ENCODE measurements around the gene GPR161.

- TF ChIP-seq, protein P1, sequence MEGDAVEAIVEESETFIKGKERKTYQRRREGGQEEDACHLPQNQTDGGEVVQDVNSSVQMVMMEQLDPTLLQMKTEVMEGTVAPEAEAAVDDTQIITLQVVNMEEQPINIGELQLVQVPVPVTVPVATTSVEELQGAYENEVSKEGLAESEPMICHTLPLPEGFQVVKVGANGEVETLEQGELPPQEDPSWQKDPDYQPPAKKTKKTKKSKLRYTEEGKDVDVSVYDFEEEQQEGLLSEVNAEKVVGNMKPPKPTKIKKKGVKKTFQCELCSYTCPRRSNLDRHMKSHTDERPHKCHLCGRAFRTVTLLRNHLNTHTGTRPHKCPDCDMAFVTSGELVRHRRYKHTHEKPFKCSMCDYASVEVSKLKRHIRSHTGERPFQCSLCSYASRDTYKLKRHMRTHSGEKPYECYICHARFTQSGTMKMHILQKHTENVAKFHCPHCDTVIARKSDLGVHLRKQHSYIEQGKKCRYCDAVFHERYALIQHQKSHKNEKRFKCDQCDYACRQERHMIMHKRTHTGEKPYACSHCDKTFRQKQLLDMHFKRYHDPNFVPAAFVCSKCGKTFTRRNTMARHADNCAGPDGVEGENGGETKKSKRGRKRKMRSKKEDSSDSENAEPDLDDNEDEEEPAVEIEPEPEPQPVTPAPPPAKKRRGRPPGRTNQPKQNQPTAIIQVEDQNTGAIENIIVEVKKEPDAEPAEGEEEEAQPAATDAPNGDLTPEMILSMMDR (CRISPR knock-in tag; IDR thresholded peaks at IDR 0.05), result no peak
- TF ChIP-seq NFE2L1 (CRISPR knock-in tag; IDR thresholded peaks at IDR 0.05; ENCODE audit: borderline replicate concordance) (no peak), TCF7L2 (IDR thresholded peaks at IDR 0.05; ENCODE audit: low read depth, low read length) (no peak), ZNF205 (CRISPR knock-in tag; IDR thresholded peaks at IDR 0.05) (no peak), ZMAT5 (CRISPR knock-in tag; IDR thresholded peaks at IDR 0.05; ENCODE audit: borderline replicate concordance, low read depth) (no peak), ARID4A (CRISPR knock-in tag; IDR thresholded peaks at IDR 0.05; ENCODE audit: borderline replicate concordance) (no peak), POLR2AphosphoS2 (IDR thresholded peaks at IDR 0.05; ENCODE audit: low read depth, low read length) (no peak), ARHGAP35 (CRISPR knock-in tag; IDR thresholded peaks at IDR 0.05; ENCODE audit: borderline replicate concordance) (no peak), ZNF530 (CRISPR knock-in tag; IDR thresholded peaks at IDR 0.05; ENCODE audit: low read depth) (no peak), FUBP1 (CRISPR knock-in tag; IDR thresholded peaks at IDR 0.05; ENCODE audit: borderline replicate concordance) (no peak)
Observed at GRCh38 chr1:168159979-168160378, 23.2 kb upstream of the GPR161 start.
